GM21526 (cell line): ENCODE data around the gene DPP7.

Experiments used
- ATAC-seq: cut with Tn5 transposase; IDR thresholded peaks from one replicate; pipeline ENCODE4 v1.9.1; 2021; ENCODE audit warnings: moderate library complexity; ENCODE audit not compliant: unreplicated experiment, low FRiP score

DPP7 gene

GRCh38 chr9:137114613-137115393 lies at the start of gene DPP7:
TSS of gene DPP7 (minus strand) at chr9:137114733. CDS start at chr9:137114713, 20 bp downstream.
- peak; percentile 47 for ATAC-seq

DNA sequence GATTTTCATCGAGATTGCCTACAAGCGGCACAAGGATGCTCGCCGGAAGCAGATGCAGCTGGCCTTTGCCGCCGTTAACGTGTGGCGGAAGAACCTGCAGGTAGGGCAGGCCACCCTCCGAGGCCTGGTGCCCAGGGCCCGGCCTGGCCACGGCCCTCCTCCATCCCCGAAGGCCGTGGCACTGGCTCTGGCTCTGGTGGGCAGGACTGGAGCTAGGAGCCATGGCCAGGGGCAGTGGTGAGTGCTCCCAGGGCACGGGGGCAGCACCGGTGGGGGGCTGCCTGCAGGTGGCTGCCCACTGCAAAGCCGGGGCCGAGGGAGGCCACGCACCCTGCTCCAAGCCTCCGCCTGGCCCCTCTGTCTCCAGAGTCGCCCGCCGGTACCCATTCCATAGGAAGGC lies 49.3 kb upstream of the DPP7 start:
- ATAC-seq, result no peak

DNA sequence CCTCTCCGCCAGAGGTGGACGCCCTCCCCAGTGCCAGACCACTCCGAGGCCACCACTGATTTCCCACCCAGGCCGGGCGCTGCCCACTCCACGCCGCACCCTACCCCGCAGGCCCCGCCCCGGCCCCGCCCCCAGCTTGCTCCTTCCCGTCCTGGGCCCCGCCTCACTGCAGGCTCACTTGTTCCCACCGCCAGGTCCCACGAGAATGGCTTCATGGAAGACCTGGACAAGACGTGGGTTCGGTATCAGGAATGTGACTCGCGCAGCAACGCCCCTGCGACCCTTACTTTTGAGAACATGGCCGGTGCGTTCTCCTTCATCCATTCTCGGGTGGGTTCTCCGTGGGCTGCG lies 48.8 kb upstream of the DPP7 start:
- ATAC-seq, result no peak

- ATAC-seq, result no peak
Measured at GRCh38 chr9:137162505-137163364, 48.2 kb upstream of the DPP7 start.

DNA sequence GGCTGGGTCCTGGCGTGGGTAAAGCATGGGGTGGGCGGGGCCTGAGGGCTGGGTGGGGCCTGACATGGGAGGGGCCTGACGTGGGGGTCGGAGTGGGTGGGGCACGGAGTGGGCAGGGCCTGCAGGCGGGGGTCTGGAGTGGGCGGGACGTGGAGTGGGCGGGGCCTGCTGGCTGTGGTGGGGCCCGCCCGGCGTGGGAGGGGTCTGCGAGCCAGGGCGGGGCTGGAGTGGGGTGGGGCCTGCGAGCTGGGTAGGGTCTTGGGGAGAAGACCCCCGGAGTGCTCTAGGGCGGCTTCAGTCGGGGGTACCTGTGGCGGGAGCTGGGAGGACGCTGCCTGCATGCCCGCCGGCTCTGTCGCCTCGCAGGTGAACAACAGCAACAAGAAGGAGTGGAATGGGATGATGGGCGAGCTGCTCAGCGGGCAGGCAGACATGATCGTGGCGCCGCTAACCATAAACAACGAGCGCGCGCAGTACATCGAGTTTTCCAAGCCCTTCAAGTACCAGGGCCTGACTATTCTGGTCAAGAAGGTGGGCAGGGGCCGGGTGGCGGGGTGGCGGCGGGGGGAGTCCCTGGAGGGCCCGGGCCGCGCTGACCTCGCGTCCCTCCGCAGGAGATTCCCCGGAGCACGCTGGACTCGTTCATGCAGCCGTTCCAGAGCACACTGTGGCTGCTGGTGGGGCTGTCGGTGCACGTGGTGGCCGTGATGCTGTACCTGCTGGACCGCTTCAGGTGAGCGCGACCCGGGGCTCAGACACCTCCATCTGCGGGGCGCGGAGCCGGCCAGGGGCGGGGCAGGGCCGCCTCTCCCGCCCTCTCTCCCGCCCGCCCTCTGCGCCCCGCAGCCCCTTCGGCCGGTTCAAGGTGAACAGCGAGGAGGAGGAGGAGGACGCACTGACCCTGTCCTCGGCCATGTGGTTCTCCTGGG lies 47.3 kb upstream of the DPP7 start:
- ATAC-seq, result no peak

GRCh38 chr9:137160716-137161557 lies 46.4 kb upstream of the DPP7 start:
- no peak for ATAC-seq

GRCh38 chr9:137160054-137160425 lies 45.5 kb upstream of the DPP7 start:
- no peak for ATAC-seq

GRCh38 chr9:137159105-137160053 lies 44.8 kb upstream of the DPP7 start:
- no peak for ATAC-seq

- no peak for ATAC-seq
Measured at GRCh38 chr9:137158625-137159024, 44.1 kb upstream of the DPP7 start.

- ATAC-seq, result no peak
Measured at GRCh38 chr9:137157618-137158415, 43.3 kb upstream of the DPP7 start.

DNA sequence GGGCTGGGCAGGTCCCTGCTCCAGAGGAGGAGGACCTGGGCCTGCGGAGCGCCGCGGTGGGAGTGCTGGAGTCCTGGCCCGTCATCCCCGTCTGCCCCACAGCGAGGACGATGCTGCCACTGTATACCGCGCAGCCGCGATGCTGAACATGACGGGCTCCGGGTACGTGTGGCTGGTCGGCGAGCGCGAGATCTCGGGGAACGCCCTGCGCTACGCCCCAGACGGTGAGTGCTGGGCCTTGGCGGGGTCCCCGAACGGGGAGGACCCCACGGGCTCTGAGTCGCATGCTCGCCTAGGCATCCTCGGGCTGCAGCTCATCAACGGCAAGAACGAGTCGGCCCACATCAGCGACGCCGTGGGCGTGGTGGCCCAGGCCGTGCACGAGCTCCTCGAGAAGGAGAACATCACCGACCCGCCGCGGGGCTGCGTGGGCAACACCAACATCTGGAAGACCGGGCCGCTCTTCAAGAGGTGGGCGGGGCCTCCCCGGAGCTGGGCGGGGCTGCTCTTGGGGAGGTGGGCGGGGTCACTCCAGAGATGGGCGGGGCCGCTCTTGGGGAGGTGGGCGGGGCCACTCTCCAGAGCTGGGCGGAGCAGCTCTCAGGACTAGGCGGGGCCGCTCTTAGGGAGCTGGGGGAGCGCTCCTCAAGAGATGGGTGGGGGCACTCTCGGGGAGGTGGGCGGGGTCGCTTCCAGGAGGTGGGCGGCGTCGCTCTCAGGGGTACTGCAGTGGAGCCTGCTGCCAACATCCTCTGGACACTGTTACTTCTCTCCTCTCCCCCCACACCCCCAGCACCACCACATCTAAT lies 42.2 kb upstream of the DPP7 start:
- no peak for ATAC-seq

- ATAC-seq, result no peak
Measured at GRCh38 chr9:137152844-137153405, 38.4 kb upstream of the DPP7 start.

GRCh38 chr9:137150617-137151457 lies 36.3 kb upstream of the DPP7 start:
- ATAC-seq, result peak; percentile 35

DNA sequence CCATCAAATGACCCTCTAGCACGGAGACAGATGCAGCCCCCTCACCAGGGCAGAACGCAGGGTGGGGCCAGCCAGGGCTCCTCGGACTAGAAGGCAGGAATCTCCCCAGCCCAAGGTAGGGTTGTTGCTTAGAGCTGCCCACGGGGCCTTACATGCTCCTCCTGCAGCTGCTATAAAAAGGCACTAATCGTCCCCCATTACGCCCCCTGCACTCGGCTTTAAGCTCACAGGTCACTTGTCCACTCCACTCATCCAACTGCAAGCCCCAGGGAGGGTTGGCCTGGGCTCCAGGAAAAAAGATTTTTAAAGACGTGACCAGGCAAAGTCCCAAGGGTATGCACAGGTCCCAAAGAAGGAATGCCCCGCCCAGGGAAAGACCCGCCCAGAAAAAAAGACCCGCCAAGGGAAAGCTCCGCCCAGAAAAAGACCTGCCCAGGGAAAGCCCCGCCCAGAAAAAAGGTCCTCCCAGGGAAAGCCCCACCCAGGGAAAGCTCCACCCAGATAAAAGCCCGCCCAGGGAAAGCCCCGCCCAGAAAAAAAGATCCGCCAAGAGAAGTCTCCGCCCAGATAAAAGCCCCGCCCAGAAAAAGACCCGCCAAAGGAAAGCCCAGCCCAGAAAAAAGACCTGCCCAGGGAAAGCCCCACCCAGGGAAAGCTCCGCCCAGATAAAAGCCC lies 35.5 kb upstream of the DPP7 start:
- ATAC-seq, result no peak

GRCh38 chr9:137149363-137149762 lies 34.8 kb upstream of the DPP7 start:
- ATAC-seq, result no peak
